ENCODE data around the gene BANK1. TPM values are rescaled to one million over a fixed set of nuclear protein-coding genes. Genes with fewer than 3 reads are reported as not detected.
"Not testable (repeated sequence)": the region's sequence is repeated elsewhere in the genome, so short reads cannot be mapped to it uniquely, and the experiment has no call there.

BANK1 gene
- total RNA-seq, 1 donor = 1.3 TPM

GRCh38 chr4:101871962-101872676 lies 81.6 kb downstream of the BANK1 start:
- DNase-seq (ENCODE audit: low read depth in 2 of 3, low spot score in 2 of 3) = peak in 1 of 3 donors; percentile 2

- no peak for DNase-seq (ENCODE audit: low read depth in 2 of 3, low spot score in 2 of 3)
These were observed 95.0 kb downstream of the BANK1 start for GRCh38 chr4:101885574-101885973.

GRCh38 chr4:101886826-101887225 lies 96.3 kb downstream of the BANK1 start:
- DNase-seq (ENCODE audit: low read depth in 2 of 3, low spot score in 2 of 3) = no peak

- no peak for DNase-seq (ENCODE audit: low read depth in 2 of 3, low spot score in 2 of 3)
These were observed 97.9 kb downstream of the BANK1 start for GRCh38 chr4:101888472-101888871.

- not testable (repeated sequence) for DNase-seq (ENCODE audit: low read depth in 2 of 3, low spot score in 2 of 3)
These were observed 115.0 kb downstream of the BANK1 start for GRCh38 chr4:101905527-101905926.

GRCh38 chr4:101910786-101911373 lies 120.3 kb downstream of the BANK1 start:
- DNase-seq (ENCODE audit: low read depth in 2 of 3, low spot score in 2 of 3) = no peak

GRCh38 chr4:101911616-101912015 lies 121.1 kb downstream of the BANK1 start:
- no peak for DNase-seq (ENCODE audit: low read depth in 2 of 3, low spot score in 2 of 3)

- no peak for DNase-seq (ENCODE audit: low read depth in 2 of 3, low spot score in 2 of 3)
These were observed 124.2 kb downstream of the BANK1 start for GRCh38 chr4:101914761-101915160.

GRCh38 chr4:101919373-101919977 lies 128.9 kb downstream of the BANK1 start:
- DNase-seq (ENCODE audit: low read depth in 2 of 3, low spot score in 2 of 3) = no peak

- DNase-seq (ENCODE audit: low read depth in 2 of 3, low spot score in 2 of 3) = no peak
These were observed 130.8 kb downstream of the BANK1 start for GRCh38 chr4:101921370-101921769.

GRCh38 chr4:101931619-101932018 lies 141.1 kb downstream of the BANK1 start:
- DNase-seq (ENCODE audit: low read depth in 2 of 3, low spot score in 2 of 3) = no peak

- no peak for DNase-seq (ENCODE audit: low read depth in 2 of 3, low spot score in 2 of 3)
These were observed 143.3 kb downstream of the BANK1 start for GRCh38 chr4:101933855-101934254.

- no peak for DNase-seq (ENCODE audit: low read depth in 2 of 3, low spot score in 2 of 3)
These were observed 148.3 kb downstream of the BANK1 start for GRCh38 chr4:101938836-101939235.

GRCh38 chr4:101941816-101942358 lies 151.4 kb downstream of the BANK1 start:
- DNase-seq (ENCODE audit: low read depth in 2 of 3, low spot score in 2 of 3) = no peak

- no peak for DNase-seq (ENCODE audit: low read depth in 2 of 3, low spot score in 2 of 3)
These were observed 152.4 kb downstream of the BANK1 start for GRCh38 chr4:101942891-101943290.

GRCh38 chr4:101944649-101945048 lies 154.1 kb downstream of the BANK1 start:
- no peak for DNase-seq (ENCODE audit: low read depth in 2 of 3, low spot score in 2 of 3)

GRCh38 chr4:101948055-101948454 lies 157.5 kb downstream of the BANK1 start:
- no peak for DNase-seq (ENCODE audit: low read depth in 2 of 3, low spot score in 2 of 3)

GRCh38 chr4:101948951-101949350 lies 158.4 kb downstream of the BANK1 start:
- no peak for DNase-seq (ENCODE audit: low read depth in 2 of 3, low spot score in 2 of 3)

GRCh38 chr4:101950258-101950979 lies 159.9 kb downstream of the BANK1 start:
- DNase-seq (ENCODE audit: low read depth in 2 of 3, low spot score in 2 of 3) = no peak

- DNase-seq (ENCODE audit: low read depth in 2 of 3, low spot score in 2 of 3) = no peak
These were observed 162.5 kb downstream of the BANK1 start for GRCh38 chr4:101952985-101953384.

- DNase-seq (ENCODE audit: low read depth in 2 of 3, low spot score in 2 of 3) = no peak
These were observed 163.4 kb downstream of the BANK1 start for GRCh38 chr4:101953949-101954348.

Measured in hematopoietic multipotent progenitor cell (in vitro differentiated cells).